ENCODE measurements around the gene HOXB3.

DNA sequence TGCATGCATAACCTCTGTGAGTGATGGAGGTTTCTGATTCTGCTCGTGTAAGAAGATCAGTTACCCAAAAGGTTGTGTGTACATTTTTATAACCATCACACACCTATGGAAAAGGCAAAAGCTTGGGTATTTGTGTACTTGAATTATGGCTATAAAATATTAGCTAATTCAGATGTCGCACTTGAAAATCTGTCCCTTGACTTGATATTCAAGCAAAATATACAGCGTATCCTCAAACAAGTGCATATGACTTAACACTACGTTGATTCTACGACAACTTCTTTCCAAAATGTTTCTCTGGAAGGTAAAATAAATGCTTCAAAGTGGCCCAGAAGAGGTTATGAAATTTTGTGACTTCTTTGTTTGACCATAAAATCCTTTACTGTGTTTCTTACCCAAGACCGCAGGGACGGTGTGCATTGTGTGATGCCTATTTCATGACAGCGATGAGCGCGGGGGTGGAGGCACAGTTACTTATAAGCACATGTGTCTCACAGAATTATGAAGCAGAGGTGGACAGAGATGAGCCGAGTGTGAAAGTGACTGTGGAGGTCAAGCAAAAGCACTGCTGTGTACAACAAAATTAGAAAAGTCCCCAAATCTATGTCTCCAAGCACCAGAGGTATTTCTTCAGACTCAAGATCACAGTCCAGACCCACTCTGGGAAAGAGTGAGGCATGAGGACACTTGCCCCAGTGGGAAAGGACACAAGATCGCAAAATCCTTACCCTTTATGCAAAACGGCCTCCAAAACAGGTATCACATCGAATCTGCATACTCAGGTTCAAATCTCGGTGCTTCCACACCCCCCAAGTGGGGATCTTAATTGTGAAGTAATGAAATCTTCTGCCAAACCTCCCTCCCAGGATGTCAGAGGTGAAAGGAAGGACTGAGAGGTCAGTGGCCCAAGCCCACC, 40.2 kb upstream of the HOXB3 start:
- TF ChIP-seq, protein P1, sequence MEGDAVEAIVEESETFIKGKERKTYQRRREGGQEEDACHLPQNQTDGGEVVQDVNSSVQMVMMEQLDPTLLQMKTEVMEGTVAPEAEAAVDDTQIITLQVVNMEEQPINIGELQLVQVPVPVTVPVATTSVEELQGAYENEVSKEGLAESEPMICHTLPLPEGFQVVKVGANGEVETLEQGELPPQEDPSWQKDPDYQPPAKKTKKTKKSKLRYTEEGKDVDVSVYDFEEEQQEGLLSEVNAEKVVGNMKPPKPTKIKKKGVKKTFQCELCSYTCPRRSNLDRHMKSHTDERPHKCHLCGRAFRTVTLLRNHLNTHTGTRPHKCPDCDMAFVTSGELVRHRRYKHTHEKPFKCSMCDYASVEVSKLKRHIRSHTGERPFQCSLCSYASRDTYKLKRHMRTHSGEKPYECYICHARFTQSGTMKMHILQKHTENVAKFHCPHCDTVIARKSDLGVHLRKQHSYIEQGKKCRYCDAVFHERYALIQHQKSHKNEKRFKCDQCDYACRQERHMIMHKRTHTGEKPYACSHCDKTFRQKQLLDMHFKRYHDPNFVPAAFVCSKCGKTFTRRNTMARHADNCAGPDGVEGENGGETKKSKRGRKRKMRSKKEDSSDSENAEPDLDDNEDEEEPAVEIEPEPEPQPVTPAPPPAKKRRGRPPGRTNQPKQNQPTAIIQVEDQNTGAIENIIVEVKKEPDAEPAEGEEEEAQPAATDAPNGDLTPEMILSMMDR (conservative IDR thresholded peaks at IDR 0.05; ENCODE audit: low read depth, low read length), result no peak
- TF ChIP-seq POLR2A (IDR thresholded peaks at IDR 0.05; ENCODE audit: low read depth, low read length) (no peak), BHLHE40 (IDR thresholded peaks at IDR 0.05; ENCODE audit: low read depth, low read length) (no peak), MXI1 (IDR thresholded peaks at IDR 0.05; ENCODE audit: borderline replicate concordance, low read depth, low read length) (no peak), RFX5 (IDR thresholded peaks at IDR 0.05; ENCODE audit: low read depth, low read length) (no peak), USF2 (IDR thresholded peaks at IDR 0.05; ENCODE audit: low read depth, low read length) (no peak), RAD21 (IDR thresholded peaks at IDR 0.05; ENCODE audit: low read length) (no peak), SMC3 (IDR thresholded peaks at IDR 0.05; ENCODE audit: low read depth, low read length) (no peak), RCOR1 (IDR thresholded peaks at IDR 0.05; ENCODE audit: insufficient replicate concordance, low read length) (no peak), CHD1 (IDR thresholded peaks at IDR 0.05; ENCODE audit: low read depth, low read length) (no peak)
- TF ChIP-seq, protein P2, sequence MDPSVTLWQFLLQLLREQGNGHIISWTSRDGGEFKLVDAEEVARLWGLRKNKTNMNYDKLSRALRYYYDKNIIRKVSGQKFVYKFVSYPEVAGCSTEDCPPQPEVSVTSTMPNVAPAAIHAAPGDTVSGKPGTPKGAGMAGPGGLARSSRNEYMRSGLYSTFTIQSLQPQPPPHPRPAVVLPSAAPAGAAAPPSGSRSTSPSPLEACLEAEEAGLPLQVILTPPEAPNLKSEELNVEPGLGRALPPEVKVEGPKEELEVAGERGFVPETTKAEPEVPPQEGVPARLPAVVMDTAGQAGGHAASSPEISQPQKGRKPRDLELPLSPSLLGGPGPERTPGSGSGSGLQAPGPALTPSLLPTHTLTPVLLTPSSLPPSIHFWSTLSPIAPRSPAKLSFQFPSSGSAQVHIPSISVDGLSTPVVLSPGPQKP (IDR thresholded peaks at IDR 0.05; ENCODE audit: borderline replicate concordance, low read depth, low read length), result no peak
